ENCODE measurements around the gene MAP3K12.

DNA sequence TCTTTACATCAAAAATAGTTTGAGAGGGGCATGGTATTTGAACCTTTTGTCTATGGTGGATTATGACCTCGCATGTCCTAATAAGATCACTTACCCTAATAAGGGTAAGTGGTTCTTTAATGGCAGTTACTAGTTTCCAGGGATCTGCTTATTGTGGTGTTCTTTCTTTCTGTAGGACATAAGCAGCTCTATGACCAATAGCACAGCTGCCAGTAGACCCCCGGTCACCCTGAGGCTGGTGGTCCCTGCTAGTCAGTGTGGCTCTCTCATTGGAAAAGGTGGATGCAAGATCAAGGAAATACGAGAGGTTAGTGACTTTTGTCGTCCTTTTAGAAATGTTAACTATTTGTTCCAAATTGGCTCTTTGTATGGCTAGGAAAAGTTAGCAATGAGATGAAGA, 40.2 kb downstream of the MAP3K12 start:
- no peak for TF ChIP-seq CTCF (IDR thresholded peaks at IDR 0.05; ENCODE audit: low read depth, low read length, poor library complexity, severe bottlenecking)
- no peak for TF ChIP-seq EZH2phosphoT487 (IDR thresholded peaks at IDR 0.05; ENCODE audit: borderline replicate concordance, low read length)
